ENCODE measurements around the gene SLC12A7.

Gene SLC12A7

GRCh38 chr5:1053391-1054017 lies 58.4 kb downstream of the SLC12A7 start:
- DNase-seq (ENCODE audit: low read depth in 3 of 3, low spot score in 1 of 3) = no peak

GRCh38 chr5:1052641-1053390 lies 59.0 kb downstream of the SLC12A7 start:
- DNase-seq (ENCODE audit: low read depth in 3 of 3, low spot score in 1 of 3) = no peak

- DNase-seq (ENCODE audit: low read depth in 3 of 3, low spot score in 1 of 3) = no peak
Measured at GRCh38 chr5:1052076-1052475, 59.8 kb downstream of the SLC12A7 start.

- DNase-seq (ENCODE audit: low read depth in 3 of 3, low spot score in 1 of 3) = no peak
Measured at GRCh38 chr5:1051366-1051720, 60.5 kb downstream of the SLC12A7 start.

- DNase-seq (ENCODE audit: low read depth in 3 of 3, low spot score in 1 of 3) = no peak
Measured at GRCh38 chr5:1050423-1051365, 61.2 kb downstream of the SLC12A7 start.

- DNase-seq (ENCODE audit: low read depth in 3 of 3, low spot score in 1 of 3) = no peak
Measured at GRCh38 chr5:1048861-1049838, 62.7 kb downstream of the SLC12A7 start.

GRCh38 chr5:1048162-1048721 lies 63.6 kb downstream of the SLC12A7 start:
- no peak for DNase-seq (ENCODE audit: low read depth in 3 of 3, low spot score in 1 of 3)

GRCh38 chr5:1047332-1047965 lies 64.4 kb downstream of the SLC12A7 start:
- DNase-seq (ENCODE audit: low read depth in 3 of 3, low spot score in 1 of 3) = no peak

GRCh38 chr5:1045960-1046560 lies 65.8 kb downstream of the SLC12A7 start:
- no peak for DNase-seq (ENCODE audit: low read depth in 3 of 3, low spot score in 1 of 3)

- no peak for DNase-seq (ENCODE audit: low read depth in 3 of 3, low spot score in 1 of 3)
Measured at GRCh38 chr5:1044117-1044516, 67.7 kb downstream of the SLC12A7 start.

- DNase-seq (ENCODE audit: low read depth in 3 of 3, low spot score in 1 of 3) = no peak
Measured at GRCh38 chr5:1043327-1043726, 68.5 kb downstream of the SLC12A7 start.

GRCh38 chr5:1042626-1043025 lies 69.2 kb downstream of the SLC12A7 start:
- no peak for DNase-seq (ENCODE audit: low read depth in 3 of 3, low spot score in 1 of 3)

GRCh38 chr5:1041225-1042143 lies 70.4 kb downstream of the SLC12A7 start:
- DNase-seq (ENCODE audit: low read depth in 3 of 3, low spot score in 1 of 3) = no peak

- DNase-seq (ENCODE audit: low read depth in 3 of 3, low spot score in 1 of 3) = no peak
Measured at GRCh38 chr5:1040571-1040970, 71.3 kb downstream of the SLC12A7 start.

GRCh38 chr5:1039706-1040260 lies 72.1 kb downstream of the SLC12A7 start:
- no peak for DNase-seq (ENCODE audit: low read depth in 3 of 3, low spot score in 1 of 3)

- no peak for DNase-seq (ENCODE audit: low read depth in 3 of 3, low spot score in 1 of 3)
Measured at GRCh38 chr5:1039210-1039548, 72.7 kb downstream of the SLC12A7 start.

GRCh38 chr5:1038417-1039209 lies 73.2 kb downstream of the SLC12A7 start:
- DNase-seq (ENCODE audit: low read depth in 3 of 3, low spot score in 1 of 3) = no peak
